Effector memory CD4-positive, alpha-beta T cell (primary cell): ENCODE results near the gene CREG2.

Source experiments
- DNase-seq, 3 donors: peaks; one replicate each; pipeline ENCODE4 v3.0.0-alpha.2; 2020
- H3K27ac ChIP-seq: 2 replicates; pipeline ENCODE4 v1.7.0; 2013; ENCODE audit warnings: mild to moderate bottlenecking, low read length, moderate library complexity; ENCODE audit not compliant: insufficient read depth, poor library complexity, severe bottlenecking
- H3K27me3 ChIP-seq: replicated peaks from 2 replicates; pipeline ENCODE4 v1.7.0; 2013; ENCODE audit warnings: mild to moderate bottlenecking, low read length; ENCODE audit not compliant: insufficient read depth, control insufficient read depth, poor library complexity, severe bottlenecking
- H3K36me3 ChIP-seq: 2 replicates; pipeline ENCODE4 v1.7.0; 2013; ENCODE audit warnings: mild to moderate bottlenecking, low read length, moderate library complexity; ENCODE audit not compliant: control insufficient read depth, insufficient read depth
- H3K4me1 ChIP-seq: 2 replicates; pipeline ENCODE4 v1.7.0; 2013; ENCODE audit warnings: low read length, mild to moderate bottlenecking; ENCODE audit not compliant: control insufficient read depth, insufficient read depth, poor library complexity, severe bottlenecking
- H3K4me3 ChIP-seq: 2 replicates; pipeline ENCODE4 v1.7.0; 2013; ENCODE audit warnings: low read length, low read depth, mild to moderate bottlenecking; ENCODE audit not compliant: insufficient read depth, poor library complexity, severe bottlenecking
- H3K9me3 ChIP-seq: 2 replicates; pipeline ENCODE4 v1.7.0; 2013; ENCODE audit warnings: mild to moderate bottlenecking, low read length, moderate library complexity; ENCODE audit not compliant: control insufficient read depth

The CREG2 gene

DNA sequence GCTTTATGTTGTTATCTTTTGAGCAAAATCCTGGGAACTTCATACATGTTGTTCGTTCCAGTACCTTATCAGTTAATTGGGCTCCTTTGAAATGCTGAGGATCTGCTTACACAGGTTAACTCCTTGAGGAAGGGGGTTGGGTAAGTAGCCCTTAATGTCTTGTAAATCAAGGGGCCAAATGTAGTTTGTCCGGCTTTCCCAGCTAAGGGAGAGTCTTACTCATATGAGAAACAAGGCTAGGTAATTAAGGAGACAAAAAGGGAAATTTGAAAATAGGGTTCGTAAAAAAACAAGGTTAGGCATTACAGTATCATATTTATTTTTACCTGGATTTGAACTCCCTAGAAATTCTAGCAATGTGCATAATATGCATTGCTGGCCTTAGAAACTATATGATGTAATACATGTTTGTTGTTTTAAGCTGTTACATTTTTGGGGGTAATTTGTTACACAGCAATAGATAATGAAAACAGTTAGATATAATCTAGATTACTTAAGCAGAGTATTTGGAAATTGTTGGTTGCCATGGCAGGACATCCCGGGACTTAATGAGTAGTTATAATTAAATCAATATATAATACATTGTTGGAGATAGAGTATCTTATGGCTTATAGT, 47.9 kb downstream of the CREG2 start:
- Histone ChIP-seq H3K9me3 (no peaks in the 10 kb centered on the region), H3K4me1 (peaks cover 22% of the 10 kb centered on the region), H3K36me3 (no peaks in the 10 kb centered on the region), H3K27ac (no peak overlapping the region), H3K4me3 (no peak overlapping the region), H3K27me3 (no peaks in the 10 kb centered on the region)
- DNase-seq = no peak

DNA sequence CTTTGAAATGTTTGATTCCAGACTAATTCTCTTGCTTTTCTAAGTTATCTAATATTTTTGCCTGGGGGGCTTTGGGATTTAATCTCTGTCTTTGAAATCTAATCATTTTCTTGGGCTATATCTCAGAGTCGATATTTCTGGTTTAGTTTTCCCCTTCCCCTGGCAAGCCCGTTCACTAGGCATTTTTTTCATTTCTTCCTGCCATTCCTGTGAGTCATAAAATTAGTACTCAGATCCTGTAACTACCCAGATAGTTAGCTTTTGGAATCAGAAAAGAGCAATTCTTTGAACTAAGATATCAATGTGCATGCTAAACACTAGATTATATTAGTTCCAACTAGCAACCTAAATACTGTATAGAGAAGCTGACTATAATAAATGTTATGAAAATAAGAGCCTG, 49.4 kb downstream of the CREG2 start:
- no peaks in the 10 kb centered on the region for H3K36me3 ChIP-seq
- no peak overlapping the region for H3K27ac ChIP-seq
- H3K4me1 ChIP-seq = peaks cover 22% of the 10 kb centered on the region
- H3K4me3 ChIP-seq = no peak overlapping the region
- DNase-seq = no peak
- no peaks in the 10 kb centered on the region for H3K27me3 ChIP-seq
- H3K9me3 ChIP-seq = no peaks in the 10 kb centered on the region

DNA sequence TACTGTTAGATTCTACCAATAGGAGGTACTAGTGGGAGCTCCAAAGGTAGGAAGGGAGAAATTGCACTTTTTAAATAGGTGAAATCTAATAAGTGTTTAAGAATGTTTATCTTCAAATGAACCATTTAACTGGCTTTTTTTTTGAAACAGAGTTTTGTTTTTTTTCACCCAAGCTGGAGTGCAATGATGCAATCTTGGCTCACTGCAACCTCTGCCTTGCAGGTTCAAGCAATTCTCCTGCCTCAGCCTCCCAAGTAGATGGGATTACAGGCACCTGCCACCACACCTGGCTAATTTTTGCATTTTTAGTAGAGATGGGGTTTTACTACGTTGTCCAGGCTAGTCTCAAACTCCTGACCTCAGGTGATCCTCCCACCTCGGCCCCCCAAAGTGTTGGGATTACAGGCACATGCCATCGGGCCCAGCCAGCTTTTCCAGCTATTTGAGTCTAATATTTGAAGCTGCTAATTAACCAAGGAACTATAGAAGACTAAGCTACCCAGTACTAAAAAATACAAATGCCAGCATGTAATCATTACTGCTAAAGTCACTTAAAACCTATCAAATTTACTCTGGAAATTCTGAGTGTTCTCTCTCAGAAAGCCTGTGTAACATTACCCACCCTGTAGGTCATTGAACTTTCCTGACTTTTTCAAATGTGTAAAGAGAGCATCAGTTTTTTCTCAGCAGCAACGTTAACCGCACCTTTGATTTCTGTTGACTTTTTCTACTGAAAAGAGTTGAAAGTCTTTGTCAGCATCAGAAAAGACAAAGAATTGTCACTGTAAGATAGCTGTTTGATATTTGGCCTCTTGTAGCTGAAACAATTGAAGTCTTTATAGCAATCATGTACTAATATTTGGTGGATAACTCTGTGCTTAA, 54.2 kb downstream of the CREG2 start:
- Histone ChIP-seq H3K4me1 (peaks cover 29% of the 10 kb centered on the region), H3K4me3 (no peak overlapping the region), H3K27me3 (no peaks in the 10 kb centered on the region), H3K27ac (no peak overlapping the region), H3K36me3 (no peaks in the 10 kb centered on the region), H3K9me3 (no peaks in the 10 kb centered on the region)
- DNase-seq = no peak

DNA sequence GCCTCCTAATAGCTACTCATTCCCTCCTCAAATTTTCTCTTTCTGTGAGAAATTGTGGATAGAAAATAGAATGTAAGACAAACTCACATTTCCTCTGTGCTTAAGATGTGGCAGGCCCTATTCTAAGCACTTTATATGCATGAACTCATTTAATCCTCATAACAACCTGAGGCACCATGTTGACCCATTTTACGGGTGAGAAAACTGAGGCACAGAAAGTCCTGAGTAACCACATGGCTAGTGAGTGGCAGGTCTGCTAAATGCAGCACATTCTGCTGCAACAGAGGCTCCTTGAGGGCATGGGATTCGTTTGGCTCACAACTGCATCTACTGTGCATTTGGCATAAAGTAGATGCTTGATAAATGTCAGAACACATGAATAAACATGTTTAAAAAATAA, 56.1 kb downstream of the CREG2 start:
- Histone ChIP-seq H3K9me3 (no peaks in the 10 kb centered on the region), H3K36me3 (no peaks in the 10 kb centered on the region), H3K27me3 (no peaks in the 10 kb centered on the region), H3K4me1 (peaks cover 36% of the 10 kb centered on the region), H3K4me3 (no peak overlapping the region), H3K27ac (peak overlapping the region; percentile 50)
- no peak for DNase-seq

DNA sequence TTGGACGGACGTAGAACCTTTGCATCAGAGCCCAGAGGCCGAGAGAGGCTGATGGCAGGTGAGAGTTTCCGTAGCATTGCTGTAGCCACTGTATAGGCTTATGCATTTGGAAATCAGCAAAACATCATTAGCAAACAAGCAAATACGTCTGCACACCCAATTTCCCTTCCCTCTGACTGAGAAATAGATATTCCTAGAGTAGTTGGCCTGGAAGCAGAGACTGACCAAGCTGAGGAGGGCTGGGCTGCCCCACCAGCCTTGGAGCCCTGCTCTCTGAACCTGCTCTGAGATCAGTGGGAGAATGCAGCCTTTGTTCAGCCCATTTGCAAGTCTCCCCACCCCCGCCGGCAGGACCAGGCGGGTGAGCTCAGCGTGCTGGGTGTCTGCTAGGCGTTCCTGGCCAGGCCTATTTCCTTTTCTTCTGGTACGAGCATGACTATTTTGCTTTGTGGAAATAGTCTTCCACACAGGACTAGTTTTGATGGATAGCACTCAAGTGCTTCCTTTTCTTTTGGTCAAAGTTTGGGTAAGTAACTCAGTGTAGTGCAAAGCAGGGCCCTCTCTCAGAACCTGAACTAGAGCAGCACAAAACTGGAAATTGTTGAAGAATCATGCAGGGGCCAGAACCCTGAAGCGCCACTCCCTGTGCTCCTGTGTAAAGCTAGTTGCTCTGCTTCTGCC, 56.9 kb downstream of the CREG2 start:
- Histone ChIP-seq H3K36me3 (no peaks in the 10 kb centered on the region), H3K27me3 (no peaks in the 10 kb centered on the region), H3K4me3 (no peak overlapping the region), H3K27ac (peak overlapping the region; percentile 50), H3K4me1 (peaks cover 36% of the 10 kb centered on the region), H3K9me3 (no peaks in the 10 kb centered on the region)
- DNase-seq = peak in 1 of 3 donors; percentile 14

DNA sequence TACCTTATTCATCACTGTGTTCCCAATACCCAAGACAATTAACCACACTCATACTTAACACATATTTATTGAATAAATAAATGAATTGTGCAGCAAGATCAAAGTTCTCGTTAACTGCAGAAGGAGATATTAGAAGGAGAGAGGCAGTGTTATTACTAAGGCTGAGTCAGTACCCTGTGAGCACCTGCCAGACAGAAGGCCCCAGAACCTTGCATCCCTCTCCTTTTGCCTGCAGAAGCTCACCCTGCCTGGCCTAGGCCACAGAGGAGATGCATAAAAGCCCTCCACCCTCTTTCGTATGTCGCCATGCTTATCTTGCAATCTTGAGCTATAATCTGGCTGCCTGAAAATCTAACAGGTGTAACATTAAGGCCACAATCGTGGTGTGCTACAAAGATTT, 58.3 kb downstream of the CREG2 start:
- Histone ChIP-seq H3K27me3 (no peaks in the 10 kb centered on the region), H3K36me3 (no peaks in the 10 kb centered on the region), H3K4me1 (peaks cover 36% of the 10 kb centered on the region), H3K27ac (peak overlapping the region; percentile 42), H3K4me3 (no peak overlapping the region), H3K9me3 (no peaks in the 10 kb centered on the region)
- peak in 2 of 3 donors; percentile 17 to 41 for DNase-seq

DNA sequence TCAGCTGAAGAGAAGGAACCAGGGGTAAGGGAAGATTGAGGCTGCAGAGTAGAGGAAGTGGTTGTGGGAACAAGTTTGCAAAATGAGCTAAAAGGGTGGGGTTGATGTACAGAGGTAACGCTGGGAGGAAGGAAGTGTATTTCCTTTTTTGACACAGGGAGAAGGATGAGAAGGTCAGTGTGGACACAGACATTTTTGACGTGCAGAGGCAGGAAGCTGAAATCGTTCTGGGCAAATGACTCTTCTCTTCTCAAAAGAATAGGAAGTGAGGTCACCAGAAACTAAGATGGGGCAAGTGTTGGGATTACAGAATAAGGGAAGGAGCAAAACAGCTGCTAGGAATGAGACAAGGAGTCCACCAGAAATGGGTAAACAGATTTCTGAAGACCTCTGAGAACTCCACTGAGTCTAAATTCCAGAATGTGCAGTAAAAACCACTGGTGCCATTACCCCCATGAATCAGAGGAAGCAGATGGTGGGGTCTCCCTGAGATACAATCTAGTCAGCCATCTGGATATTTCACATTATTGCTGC, 58.8 kb downstream of the CREG2 start:
- Histone ChIP-seq H3K27me3 (no peaks in the 10 kb centered on the region), H3K27ac (peak overlapping the region; percentile 42), H3K4me1 (peaks cover 36% of the 10 kb centered on the region), H3K36me3 (no peaks in the 10 kb centered on the region), H3K4me3 (no peak overlapping the region), H3K9me3 (no peaks in the 10 kb centered on the region)
- DNase-seq = peak in 2 of 3 donors; percentile 19 to 20

DNA sequence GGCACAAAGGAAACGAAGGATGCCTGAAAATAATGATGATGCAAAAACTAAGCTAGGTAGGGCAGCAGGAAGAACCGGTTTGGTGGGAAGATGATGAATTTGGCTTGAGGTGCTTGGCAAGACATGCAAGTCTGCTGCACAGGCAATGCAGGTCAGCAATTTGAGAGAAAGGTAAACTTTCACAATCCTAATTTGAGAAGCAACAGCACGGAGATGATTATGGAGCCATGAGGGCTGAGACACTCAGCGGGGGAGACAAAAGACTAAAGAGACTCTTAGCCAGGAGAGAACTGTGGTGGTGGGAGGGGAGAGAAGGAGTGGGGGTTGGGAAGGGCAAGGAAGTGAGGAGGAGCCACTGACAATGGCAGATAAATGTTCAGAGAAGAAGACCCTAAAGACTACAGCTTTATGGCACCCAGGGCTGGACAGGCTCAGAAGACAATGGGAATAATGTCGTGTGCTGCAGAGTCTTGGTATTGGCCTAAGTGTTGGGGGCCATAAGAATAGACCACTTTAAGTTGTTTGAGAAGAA, 59.4 kb downstream of the CREG2 start:
- Histone ChIP-seq H3K4me1 (peaks cover 36% of the 10 kb centered on the region), H3K27me3 (no peaks in the 10 kb centered on the region), H3K4me3 (no peak overlapping the region), H3K9me3 (no peaks in the 10 kb centered on the region), H3K36me3 (no peaks in the 10 kb centered on the region), H3K27ac (peak overlapping the region; percentile 42)
- no peak for DNase-seq

DNA sequence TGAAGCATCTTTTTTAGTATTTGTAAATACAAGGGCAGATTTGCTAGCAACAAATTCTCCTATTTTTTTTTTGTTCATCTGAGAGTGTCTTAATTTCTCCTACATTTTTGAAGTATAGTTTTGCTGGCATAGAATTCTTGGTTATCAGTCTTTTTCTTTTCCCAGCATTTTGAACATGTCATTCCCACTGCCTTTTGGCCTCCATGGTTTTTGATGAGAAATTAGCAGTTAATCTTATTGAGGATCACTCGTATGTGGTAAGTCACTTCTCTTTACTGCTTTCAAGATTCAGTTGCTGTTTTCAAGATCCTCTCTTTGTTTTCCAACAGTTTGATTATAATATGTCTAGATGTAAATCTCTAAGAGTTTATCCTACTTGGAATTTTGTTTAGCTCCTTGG, 61.9 kb downstream of the CREG2 start:
- Histone ChIP-seq H3K9me3 (no peaks in the 10 kb centered on the region), H3K27ac (no peak overlapping the region), H3K36me3 (no peaks in the 10 kb centered on the region), H3K27me3 (no peaks in the 10 kb centered on the region), H3K4me3 (no peak overlapping the region), H3K4me1 (peaks cover 27% of the 10 kb centered on the region)
- no peak for DNase-seq
